Peyer's patch (tissue), 4 donors: ENCODE results near the gene PHF24. TPM values are rescaled to one million over a fixed set of nuclear protein-coding genes. Genes with fewer than 3 reads are reported as not detected.
"Not testable (repeated sequence)": the region's sequence is repeated elsewhere in the genome, so short reads cannot be mapped to it uniquely, and the experiment has no call there.

Experiments
- DNase-seq, 3 donors: peaks; one replicate each; pipeline ENCODE4 v3.0.0-alpha.2; 2017 to 2019
- H3K27ac ChIP-seq, 4 donors: fragments of 200-600 bp; sonication (generic); one replicate each; pipeline ENCODE4 v1.5.1; 2016 to 2019
- H3K27me3 ChIP-seq, 2 donors: fragments of 200-600 bp; sonication (generic); one replicate each; pipeline ENCODE4 v1.5.1; 2019
- H3K36me3 ChIP-seq, 3 donors: fragments of 200-600 bp; sonication (generic); one replicate each; pipeline ENCODE4 v1.5.1; 2016 to 2019
- H3K4me1 ChIP-seq, 4 donors: fragments of 200-600 bp; sonication (generic); one replicate each; pipeline ENCODE4 v1.5.1; 2016 to 2019
- H3K4me3 ChIP-seq, 4 donors: fragments of 200-600 bp; sonication (generic); 1 replicate in 3 of 4; 2 replicates in 1 of 4; pipeline ENCODE4 v1.5.1; 2016 to 2019; ENCODE audit warnings: mild to moderate bottlenecking in 1 of 4
- H3K9me3 ChIP-seq, 4 donors: fragments of 200-600 bp; sonication (generic); one replicate each; pipeline ENCODE4 v1.5.1; 2016 to 2019; ENCODE audit warnings: mild to moderate bottlenecking in 1 of 4
- POLR2A ChIP-seq, 2 donors: fragments of 450-650 bp; IDR thresholded peaks; one replicate each; pipeline ENCODE4 v1.5.1; 2017; ENCODE audit warnings: antibody characterized with exemption in 2 of 2, mild to moderate bottlenecking in 2 of 2, moderate library complexity in 2 of 2
- total RNA-seq, 4 donors: library from RNA; depleted of rRNA; stranded (reverse); fragments of >200 nt; gene quantifications; one replicate each; pipeline ENCODE4 v1.1.0, GENCODE V29; 2016
- TF ChIP-seq, protein P1 (sequence below), 6 experiments: fragments of 450-650 bp in 4 of 6; fragments of 200-600 bp in 2 of 6; sonication (generic) in 1 of 6; IDR thresholded peaks; one replicate each; pipeline ENCODE4 v1.5.1; 2017 to 2019; ENCODE audit warnings: antibody characterized with exemption in 6 of 6, mild to moderate bottlenecking in 3 of 6, moderate library complexity in 1 of 6

The PHF24 gene
- total RNA-seq = under 1 TPM in 1 of 4 donors, not detected in 3; 0.76 TPM

DNA sequence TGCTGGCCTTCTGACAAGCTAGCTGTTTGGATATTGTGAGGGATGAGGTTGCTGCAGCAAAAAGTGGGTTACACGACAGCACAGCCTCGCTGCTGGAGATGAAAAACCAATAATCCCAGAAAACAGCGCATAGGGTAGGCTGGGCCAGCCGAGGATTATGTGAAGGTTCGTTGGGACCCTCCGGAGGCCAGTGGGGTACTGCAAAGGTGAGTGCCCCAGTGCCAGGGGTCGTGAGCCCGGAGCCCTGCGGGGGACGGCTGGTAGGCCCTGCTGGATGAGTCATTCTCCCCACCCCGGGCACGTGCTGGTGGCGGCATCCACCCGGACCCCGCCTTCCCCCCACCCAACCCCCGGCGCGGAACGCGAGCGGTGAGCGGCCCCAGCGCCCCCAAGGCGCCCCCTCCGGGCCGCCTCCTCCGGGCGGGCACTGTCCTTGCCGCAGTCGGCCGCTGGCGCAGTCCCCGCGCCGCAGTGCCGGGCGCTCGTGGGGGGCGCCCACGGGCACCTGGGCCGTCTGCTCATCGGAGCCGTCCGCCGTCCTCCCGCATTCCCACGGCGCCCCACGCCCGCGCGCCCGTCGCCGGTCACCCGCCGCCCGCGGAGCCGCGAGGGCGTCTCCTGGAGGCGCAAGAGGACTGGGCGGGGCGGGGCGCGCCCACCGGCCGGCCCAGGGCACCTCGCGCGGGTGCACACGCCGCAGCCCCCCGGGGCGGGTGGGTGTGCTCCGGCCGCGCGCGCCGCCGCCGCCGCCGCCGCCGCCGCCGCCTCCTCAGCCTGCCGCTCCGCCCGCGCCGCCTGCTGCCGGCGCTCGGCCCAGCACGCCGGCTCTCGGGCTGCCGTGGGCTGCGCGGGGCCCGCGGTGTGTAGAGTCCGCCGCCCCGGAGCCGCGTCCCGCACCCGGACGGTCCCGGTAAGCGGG is at the start of gene PHF24:
TSS of gene PHF24 (plus strand) at position 794 of the 919 bp plus-strand sequence. CDS start 13,014 bp downstream, outside the sequence.
- TF ChIP-seq POLR2A (IDR thresholded peaks at IDR 0.05) = no peak
- TF ChIP-seq, protein P1, sequence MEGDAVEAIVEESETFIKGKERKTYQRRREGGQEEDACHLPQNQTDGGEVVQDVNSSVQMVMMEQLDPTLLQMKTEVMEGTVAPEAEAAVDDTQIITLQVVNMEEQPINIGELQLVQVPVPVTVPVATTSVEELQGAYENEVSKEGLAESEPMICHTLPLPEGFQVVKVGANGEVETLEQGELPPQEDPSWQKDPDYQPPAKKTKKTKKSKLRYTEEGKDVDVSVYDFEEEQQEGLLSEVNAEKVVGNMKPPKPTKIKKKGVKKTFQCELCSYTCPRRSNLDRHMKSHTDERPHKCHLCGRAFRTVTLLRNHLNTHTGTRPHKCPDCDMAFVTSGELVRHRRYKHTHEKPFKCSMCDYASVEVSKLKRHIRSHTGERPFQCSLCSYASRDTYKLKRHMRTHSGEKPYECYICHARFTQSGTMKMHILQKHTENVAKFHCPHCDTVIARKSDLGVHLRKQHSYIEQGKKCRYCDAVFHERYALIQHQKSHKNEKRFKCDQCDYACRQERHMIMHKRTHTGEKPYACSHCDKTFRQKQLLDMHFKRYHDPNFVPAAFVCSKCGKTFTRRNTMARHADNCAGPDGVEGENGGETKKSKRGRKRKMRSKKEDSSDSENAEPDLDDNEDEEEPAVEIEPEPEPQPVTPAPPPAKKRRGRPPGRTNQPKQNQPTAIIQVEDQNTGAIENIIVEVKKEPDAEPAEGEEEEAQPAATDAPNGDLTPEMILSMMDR (IDR thresholded peaks at IDR 0.05) = peak in 2 of 6 experiments; percentile 9 to 15
- no peaks in the 10 kb centered on the region for H3K9me3 ChIP-seq
- H3K27ac ChIP-seq = no peak within 1 kb of the TSS
- DNase-seq = peak in 1 of 3 donors; percentile 47
- H3K36me3 ChIP-seq = no peaks in the 10 kb centered on the region
- H3K27me3 ChIP-seq = peaks cover 0 to 19% of the 10 kb centered on the region in 2 donors
- H3K4me3 ChIP-seq = peak within 1 kb of the TSS; percentile 35 to 57 (median 49)
- H3K4me1 ChIP-seq = peaks cover 0 to 10% (median 5%) of the 10 kb centered on the region in 4 donors

DNA sequence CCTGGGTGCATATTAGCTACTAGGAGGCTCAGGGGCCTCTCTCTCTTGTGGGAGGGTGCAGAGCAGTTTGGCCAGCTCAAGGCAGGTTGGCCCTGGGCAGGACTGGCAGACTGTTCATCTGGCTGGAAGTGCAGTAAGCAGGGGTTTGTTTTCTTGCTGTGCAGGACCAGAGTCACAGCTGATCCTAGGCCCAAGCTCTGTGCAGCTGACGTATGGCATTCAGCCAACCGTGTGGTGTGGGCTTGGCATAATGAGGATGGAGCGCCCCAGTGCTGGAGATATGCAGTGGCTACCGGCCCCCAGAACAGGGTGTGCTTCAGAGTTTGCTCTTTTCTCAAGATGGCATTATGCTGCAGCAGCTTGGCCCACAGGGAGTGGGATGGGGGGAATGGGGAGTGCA is 31.0 kb upstream of the PHF24 start:
- no peaks in the 10 kb centered on the region for H3K4me1 ChIP-seq
- no peak for DNase-seq
- H3K9me3 ChIP-seq = peaks cover 0 to 7% (median 0%) of the 10 kb centered on the region in 4 donors
- H3K27me3 ChIP-seq = no peaks in the 10 kb centered on the region
- no peak overlapping the region for H3K27ac ChIP-seq
- no peak overlapping the region for H3K4me3 ChIP-seq
- H3K36me3 ChIP-seq = no peaks in the 10 kb centered on the region
- TF ChIP-seq, protein P1 (IDR thresholded peaks at IDR 0.05) = no peak
- TF ChIP-seq POLR2A (IDR thresholded peaks at IDR 0.05) = no peak

DNA sequence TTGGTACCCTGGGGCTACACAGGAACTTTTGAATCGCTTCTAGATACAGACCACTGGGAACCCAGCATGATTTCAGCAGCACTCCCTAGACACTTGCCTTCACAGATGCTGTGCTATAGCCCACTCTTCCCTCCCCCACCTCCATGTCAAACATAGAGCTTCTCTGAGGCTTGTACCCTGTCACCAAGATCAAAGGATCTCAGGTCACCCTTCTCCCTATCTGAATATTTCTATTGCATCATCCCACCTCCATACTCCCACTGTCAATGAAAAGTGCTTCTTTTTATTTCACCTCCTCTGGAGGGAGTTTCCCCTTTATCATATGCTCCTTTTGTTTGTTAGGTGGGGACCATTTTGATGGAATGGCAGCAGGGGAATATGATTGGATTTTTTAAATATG is 29.2 kb upstream of the PHF24 start:
- Histone ChIP-seq H3K9me3 (peaks cover 0 to 7% (median 0%) of the 10 kb centered on the region in 4 donors), H3K36me3 (no peaks in the 10 kb centered on the region), H3K4me1 (no peaks in the 10 kb centered on the region), H3K27me3 (no peaks in the 10 kb centered on the region), H3K27ac (no peak overlapping the region), H3K4me3 (no peak overlapping the region)
- TF ChIP-seq, protein P1 (IDR thresholded peaks at IDR 0.05) = no peak
- no peak for TF ChIP-seq POLR2A (IDR thresholded peaks at IDR 0.05)
- DNase-seq = no peak

DNA sequence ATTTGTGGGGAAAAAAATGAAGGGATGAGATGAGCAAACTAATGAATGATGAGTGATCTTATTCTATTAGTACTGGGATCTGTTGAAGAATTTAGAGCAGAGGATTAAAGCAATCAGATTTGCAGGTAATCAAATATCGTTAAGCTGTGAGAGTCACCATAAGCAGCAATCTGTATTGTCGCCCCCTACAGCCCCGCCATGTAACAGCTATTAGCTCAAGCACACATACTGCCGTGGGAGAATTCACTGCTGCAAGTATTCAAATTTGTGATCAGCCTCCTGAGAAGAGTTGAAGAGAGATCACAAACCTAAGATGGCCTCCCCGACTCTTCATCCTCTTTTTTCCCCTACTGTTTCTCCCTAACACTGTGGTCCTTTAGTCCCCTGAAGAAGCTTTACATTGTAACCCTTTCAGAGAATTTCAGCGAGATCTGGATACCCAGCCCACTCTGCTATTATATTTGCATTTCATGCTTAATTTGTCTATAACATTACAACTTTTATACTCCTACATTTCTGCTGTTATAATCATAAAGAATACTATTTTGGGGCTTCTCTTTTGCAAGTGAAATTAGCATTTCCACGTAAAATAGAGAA is 28.5 kb upstream of the PHF24 start:
- no peaks in the 10 kb centered on the region for H3K27me3 ChIP-seq
- DNase-seq = peak in 1 of 3 donors; percentile 54
- no peak overlapping the region for H3K4me3 ChIP-seq
- H3K9me3 ChIP-seq = peaks cover 0 to 4% (median 0%) of the 10 kb centered on the region in 4 donors
- H3K27ac ChIP-seq = no peak overlapping the region
- no peaks in the 10 kb centered on the region for H3K36me3 ChIP-seq
- TF ChIP-seq POLR2A (IDR thresholded peaks at IDR 0.05) = no peak
- TF ChIP-seq, protein P1 (IDR thresholded peaks at IDR 0.05) = peak in 4 of 6 experiments; percentile 28 to 37 (median 36)
- H3K4me1 ChIP-seq = no peaks in the 10 kb centered on the region

DNA sequence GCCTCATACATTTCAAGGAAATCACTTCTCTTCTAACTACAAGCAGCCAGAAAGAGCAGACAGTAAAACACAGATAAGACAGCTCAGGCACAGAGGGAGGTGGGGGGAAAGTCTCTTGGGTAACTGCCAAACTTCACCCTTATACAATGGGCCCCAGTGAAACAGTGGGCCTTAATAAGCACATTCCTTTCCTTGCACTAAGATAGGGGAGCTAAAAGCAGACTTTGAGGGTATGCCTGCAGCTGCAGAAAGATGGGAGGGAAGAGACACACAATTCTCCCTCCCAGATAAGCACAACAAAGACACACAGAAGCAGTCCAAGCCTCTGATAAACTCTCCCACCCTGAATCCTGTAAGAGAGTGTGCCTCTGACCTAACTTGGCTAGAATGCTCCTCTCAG is 18.1 kb upstream of the PHF24 start:
- H3K27me3 ChIP-seq, H3K27ac ChIP-seq, H3K4me3 ChIP-seq, H3K36me3 ChIP-seq, DNase-seq, H3K9me3 ChIP-seq, H3K4me1 ChIP-seq: not testable (repeated sequence)

DNA sequence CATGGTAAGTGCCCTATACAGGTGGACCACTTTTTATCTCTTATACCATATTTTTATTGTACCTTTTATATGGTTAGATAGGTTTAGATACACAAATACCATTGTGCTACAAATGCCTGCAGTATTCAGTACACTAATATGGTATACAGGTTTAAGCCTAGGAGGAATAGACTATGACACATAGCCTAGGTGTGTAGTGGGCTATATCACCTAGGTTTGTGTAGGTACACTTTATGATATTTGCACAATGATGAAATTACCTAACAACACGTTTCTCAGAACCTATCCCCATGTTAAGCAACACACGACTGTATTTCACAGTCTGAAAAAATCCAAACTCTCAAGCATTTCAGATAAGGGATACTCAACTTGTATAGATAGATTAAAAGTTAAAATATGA is 9.6 kb upstream of the PHF24 start:
- Histone ChIP-seq H3K27ac (no peak overlapping the region), H3K4me3 (no peak overlapping the region), H3K36me3 (no peaks in the 10 kb centered on the region), H3K27me3 (no peaks in the 10 kb centered on the region), H3K9me3 (no peaks in the 10 kb centered on the region), H3K4me1 (no peaks in the 10 kb centered on the region)
- DNase-seq = no peak
- TF ChIP-seq POLR2A (IDR thresholded peaks at IDR 0.05) = no peak
- TF ChIP-seq, protein P1 (IDR thresholded peaks at IDR 0.05) = no peak
